NCI-H82 treated with DMSO at 0.1 percent for 48 hours (cell line): ENCODE measurements around the gene AIF1.

ENCODE experiments used
- DNase-seq: peaks from one replicate; lab custom pipeline; 2025; ENCODE audit not compliant: unreplicated experiment; lab: John Stamatoyannopoulos, UW

AIF1 gene

DNA sequence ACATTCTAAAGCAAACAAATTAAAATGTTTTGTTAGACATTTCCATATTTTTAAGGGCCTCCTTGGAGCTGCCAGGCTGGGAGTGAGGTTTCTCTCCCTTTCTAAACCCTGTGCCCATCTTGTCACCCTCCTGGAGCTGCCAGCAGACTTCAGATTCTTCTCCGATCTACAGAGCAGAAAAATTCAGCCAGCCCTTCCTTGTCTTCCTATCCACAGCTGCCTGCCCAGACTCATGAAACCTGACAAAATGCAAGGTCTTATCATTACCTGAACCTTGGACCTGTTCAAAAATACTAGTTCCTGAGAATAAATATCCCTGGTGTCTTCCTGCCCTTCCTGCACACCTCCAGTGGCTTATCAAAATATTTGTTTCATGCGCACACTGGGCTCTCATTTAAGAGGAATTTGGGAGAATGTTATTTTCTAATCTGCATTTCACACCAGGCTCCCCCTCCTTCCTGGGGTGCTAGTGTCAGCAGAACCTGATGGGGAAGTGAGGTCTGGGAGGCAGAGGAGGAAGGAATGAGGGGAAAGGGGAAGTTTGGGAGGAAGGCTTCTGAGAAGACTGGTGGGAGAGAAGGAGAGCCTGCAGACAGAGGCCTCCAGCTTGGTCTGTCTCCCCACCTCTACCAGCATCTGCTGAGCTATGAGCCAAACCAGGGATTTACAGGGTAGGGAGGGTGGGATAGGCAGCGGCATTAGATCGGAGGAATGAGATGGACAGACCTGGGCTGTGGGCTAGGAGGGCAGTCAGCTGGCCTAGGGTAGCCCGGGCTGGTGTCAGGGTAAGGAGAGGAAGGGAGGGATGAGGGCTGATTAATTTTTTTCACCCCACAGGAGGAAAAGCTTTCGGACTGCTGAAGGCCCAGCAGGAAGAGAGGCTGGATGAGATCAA is at the start of gene AIF1:
AIF1 (plus strand) TSS at position 551 of the 895 bp plus-strand sequence; CDS start at position 647, 96 bp downstream.
- no peak for DNase-seq

DNA sequence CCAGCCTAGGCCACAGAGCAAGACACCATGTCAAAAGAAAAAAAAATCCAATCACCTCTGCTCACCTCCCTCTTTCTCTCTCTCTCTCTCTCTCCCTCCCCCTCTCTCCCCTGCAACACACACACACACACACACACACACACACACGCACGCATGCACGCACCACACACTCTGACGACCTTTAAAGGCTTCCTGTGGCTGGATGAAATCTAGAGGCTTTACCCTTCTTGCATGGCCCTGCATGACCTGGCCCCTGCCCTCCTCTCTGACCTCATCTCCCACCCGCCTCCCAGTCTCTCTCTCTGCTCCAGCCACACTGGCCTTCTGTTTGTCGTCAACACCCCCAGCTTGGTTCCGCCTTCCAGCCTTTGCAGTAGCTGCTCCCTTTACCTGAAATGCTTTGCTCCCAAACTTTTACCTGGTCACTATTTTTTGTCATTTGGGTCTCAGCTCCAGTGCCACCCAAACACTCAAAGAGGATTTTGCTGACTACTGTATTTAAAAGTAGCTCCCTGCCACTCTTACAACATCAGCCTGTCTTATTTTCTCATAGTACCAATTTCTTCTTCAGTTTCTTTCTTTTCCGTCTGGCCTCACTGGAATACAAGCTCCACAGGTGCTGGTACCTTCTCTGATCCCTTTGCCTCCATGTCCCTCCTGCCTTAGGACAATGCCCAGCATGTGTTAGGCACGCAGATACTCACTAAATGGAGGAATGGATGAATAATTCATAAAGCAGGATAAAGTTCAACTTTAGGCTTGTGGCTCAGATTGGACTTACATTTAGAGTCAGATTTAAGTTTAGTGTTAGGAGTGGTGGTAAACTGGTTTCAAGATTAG is 47.3 kb upstream of the AIF1 start:
- no peak for DNase-seq

GRCh38 chr6:31568537-31568961 is 46.5 kb upstream of the AIF1 start:
- DNase-seq, result no peak

GRCh38 chr6:31569861-31570536 is 45.0 kb upstream of the AIF1 start:
- DNase-seq, result no peak

GRCh38 chr6:31572041-31572911 is 42.8 kb upstream of the AIF1 start, which contains the start of gene LTA:
Gene LTA, plus strand, starts transcription at chr6:31572289. Its CDS starts 454 bp downstream, at chr6:31572743.
- DNase-seq, result no peak

GRCh38 chr6:31573239-31574105 is 41.6 kb upstream of the AIF1 start:
- no peak for DNase-seq

- no peak for DNase-seq
Measured at GRCh38 chr6:31574106-31575061, 40.6 kb upstream of the AIF1 start.

- DNase-seq, result no peak
Measured at GRCh38 chr6:31575335-31575901, 39.6 kb upstream of the AIF1 start, which contains the start of gene TNF. Gene TNF, plus strand, starts transcription at chr6:31575565. Its CDS starts 177 bp downstream, at chr6:31575742.

DNA sequence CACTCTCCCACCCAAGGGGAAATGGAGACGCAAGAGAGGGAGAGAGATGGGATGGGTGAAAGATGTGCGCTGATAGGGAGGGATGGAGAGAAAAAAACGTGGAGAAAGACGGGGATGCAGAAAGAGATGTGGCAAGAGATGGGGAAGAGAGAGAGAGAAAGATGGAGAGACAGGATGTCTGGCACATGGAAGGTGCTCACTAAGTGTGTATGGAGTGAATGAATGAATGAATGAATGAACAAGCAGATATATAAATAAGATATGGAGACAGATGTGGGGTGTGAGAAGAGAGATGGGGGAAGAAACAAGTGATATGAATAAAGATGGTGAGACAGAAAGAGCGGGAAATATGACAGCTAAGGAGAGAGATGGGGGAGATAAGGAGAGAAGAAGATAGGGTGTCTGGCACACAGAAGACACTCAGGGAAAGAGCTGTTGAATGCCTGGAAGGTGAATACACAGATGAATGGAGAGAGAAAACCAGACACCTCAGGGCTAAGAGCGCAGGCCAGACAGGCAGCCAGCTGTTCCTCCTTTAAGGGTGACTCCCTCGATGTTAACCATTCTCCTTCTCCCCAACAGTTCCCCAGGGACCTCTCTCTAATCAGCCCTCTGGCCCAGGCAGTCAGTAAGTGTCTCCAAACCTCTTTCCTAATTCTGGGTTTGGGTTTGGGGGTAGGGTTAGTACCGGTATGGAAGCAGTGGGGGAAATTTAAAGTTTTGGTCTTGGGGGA is 38.9 kb upstream of the AIF1 start:
- DNase-seq, result no peak

DNA sequence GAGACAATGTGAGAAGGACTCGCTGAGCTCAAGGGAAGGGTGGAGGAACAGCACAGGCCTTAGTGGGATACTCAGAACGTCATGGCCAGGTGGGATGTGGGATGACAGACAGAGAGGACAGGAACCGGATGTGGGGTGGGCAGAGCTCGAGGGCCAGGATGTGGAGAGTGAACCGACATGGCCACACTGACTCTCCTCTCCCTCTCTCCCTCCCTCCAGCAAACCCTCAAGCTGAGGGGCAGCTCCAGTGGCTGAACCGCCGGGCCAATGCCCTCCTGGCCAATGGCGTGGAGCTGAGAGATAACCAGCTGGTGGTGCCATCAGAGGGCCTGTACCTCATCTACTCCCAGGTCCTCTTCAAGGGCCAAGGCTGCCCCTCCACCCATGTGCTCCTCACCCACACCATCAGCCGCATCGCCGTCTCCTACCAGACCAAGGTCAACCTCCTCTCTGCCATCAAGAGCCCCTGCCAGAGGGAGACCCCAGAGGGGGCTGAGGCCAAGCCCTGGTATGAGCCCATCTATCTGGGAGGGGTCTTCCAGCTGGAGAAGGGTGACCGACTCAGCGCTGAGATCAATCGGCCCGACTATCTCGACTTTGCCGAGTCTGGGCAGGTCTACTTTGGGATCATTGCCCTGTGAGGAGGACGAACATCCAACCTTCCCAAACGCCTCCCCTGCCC is 38.0 kb upstream of the AIF1 start:
- DNase-seq, result no peak

DNA sequence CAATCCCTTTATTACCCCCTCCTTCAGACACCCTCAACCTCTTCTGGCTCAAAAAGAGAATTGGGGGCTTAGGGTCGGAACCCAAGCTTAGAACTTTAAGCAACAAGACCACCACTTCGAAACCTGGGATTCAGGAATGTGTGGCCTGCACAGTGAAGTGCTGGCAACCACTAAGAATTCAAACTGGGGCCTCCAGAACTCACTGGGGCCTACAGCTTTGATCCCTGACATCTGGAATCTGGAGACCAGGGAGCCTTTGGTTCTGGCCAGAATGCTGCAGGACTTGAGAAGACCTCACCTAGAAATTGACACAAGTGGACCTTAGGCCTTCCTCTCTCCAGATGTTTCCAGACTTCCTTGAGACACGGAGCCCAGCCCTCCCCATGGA is 37.5 kb upstream of the AIF1 start:
- DNase-seq, result no peak

- no peak for DNase-seq
Measured at GRCh38 chr6:31578184-31579118, 36.6 kb upstream of the AIF1 start.

GRCh38 chr6:31579119-31579505 is 35.9 kb upstream of the AIF1 start:
- no peak for DNase-seq

DNA sequence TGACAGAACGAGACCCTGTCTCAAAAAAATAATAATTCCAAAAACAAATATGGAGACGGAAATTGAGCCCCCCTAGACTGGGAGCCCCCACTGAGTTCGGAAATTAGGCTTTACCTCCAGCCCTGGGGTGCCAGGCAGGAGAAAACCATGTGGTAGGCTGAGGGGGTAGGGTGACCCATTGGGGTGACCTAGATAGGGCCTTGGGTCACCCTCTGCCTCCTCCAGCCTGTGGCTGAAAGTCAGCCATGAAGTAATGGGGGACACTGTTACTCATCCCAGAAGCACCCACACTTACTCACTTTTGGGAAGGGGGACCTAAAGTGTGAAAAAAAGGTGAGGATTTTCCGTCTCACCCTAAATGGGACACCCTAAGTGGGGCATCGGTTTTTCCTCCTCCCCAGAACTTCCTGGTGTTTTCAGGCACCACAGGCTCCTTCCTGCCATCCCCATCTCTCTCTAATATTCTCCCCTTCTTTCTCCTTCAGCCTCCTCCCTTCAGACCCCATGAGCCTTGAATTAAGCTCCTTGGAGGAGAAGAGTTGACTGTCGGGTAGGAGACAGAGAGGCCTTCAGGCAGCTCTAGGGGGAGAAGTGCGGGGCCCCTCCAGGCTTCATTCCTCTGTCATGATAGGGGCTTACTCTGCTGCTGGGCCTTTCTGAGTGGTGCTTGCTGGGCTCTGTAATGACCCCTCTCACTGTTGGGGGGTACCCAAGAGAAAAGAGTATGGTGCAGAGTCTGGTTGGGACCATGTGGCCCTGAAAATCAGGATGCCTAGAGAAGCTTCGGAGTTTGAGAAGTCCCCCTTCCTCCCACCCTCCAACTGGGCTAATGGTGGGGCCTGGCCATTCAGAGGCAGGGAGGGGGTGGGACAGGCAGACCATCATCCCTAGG is 35.2 kb upstream of the AIF1 start:
- DNase-seq, result no peak

DNA sequence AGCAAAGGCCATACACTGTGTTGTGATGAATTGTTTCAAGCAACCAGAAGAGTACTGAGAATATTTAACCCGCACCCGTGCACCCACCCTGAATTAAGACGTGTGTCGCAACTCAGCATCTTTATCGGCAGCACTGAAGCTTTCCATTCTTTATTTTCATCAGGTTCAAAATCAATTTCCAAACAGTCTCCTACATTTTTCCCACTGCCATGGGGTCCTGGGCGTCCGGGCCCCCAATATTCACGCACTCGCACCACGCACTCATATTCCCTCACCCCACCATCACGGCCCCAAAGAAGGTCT is 34.6 kb upstream of the AIF1 start:
- DNase-seq, result no peak
